ENCODE measurements around the gene ABLIM1. TPM values are rescaled to one million over a fixed set of nuclear protein-coding genes. Genes with fewer than 3 reads are reported as not detected.

ABLIM1 gene
- total RNA-seq, 1 experiment from 2014 or later = 34.0 TPM

- Histone ChIP-seq H3K4me1 (ENCODE audit: insufficient read depth, low read length, poor library complexity, severe bottlenecking) (peaks cover 24% of the 10 kb centered on the region), H3K27me3 (replicated peaks; ENCODE audit: insufficient read depth, low read depth, low read length, poor library complexity) (no peaks in the 10 kb centered on the region), H3K9me3 (ENCODE audit: low read depth, low read length, poor library complexity, severe bottlenecking) (no peaks in the 10 kb centered on the region), H3K27ac (ENCODE audit: low read depth, low read length, poor library complexity, severe bottlenecking) (no peak overlapping the region), H3K36me3 (ENCODE audit: insufficient read depth, low read length, poor library complexity, severe bottlenecking) (no peaks in the 10 kb centered on the region), H3K4me3 (ENCODE audit: low read depth, low read length, poor library complexity, severe bottlenecking) (no peak overlapping the region)
- intact Hi-C loops (cut with micrococcal nuclease; ENCODE audit: unreplicated experiment) = no loop called here
- no TSS peak for BruUV-seq (replicated peaks)
- TF ChIP-seq, protein P1, sequence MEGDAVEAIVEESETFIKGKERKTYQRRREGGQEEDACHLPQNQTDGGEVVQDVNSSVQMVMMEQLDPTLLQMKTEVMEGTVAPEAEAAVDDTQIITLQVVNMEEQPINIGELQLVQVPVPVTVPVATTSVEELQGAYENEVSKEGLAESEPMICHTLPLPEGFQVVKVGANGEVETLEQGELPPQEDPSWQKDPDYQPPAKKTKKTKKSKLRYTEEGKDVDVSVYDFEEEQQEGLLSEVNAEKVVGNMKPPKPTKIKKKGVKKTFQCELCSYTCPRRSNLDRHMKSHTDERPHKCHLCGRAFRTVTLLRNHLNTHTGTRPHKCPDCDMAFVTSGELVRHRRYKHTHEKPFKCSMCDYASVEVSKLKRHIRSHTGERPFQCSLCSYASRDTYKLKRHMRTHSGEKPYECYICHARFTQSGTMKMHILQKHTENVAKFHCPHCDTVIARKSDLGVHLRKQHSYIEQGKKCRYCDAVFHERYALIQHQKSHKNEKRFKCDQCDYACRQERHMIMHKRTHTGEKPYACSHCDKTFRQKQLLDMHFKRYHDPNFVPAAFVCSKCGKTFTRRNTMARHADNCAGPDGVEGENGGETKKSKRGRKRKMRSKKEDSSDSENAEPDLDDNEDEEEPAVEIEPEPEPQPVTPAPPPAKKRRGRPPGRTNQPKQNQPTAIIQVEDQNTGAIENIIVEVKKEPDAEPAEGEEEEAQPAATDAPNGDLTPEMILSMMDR (conservative IDR thresholded peaks at IDR 0.05; ENCODE audit: low read depth, low read length) = no peak
- TF ChIP-seq EZH2 (IDR thresholded peaks at IDR 0.05; ENCODE audit: borderline replicate concordance, low read depth, low read length, poor library complexity, severe bottlenecking) = no peak
- DNase-seq (ENCODE audit: low spot score) = no peak
- ChIA-PET POLR2A (ENCODE audit: low non-redundant PET) (interaction anchor here (0.6 kb wide), 2 partner anchors 161 to 207 kb away, joined by 3 to 4 read pairs; no protein-coding TSS in a partner anchor), CTCF (no interaction called here)
Observed at GRCh38 chr10:114678820-114679219, 20.7 kb upstream of the ABLIM1 start.

- Histone ChIP-seq H3K9me3 (ENCODE audit: low read depth, low read length, poor library complexity, severe bottlenecking) (no peaks in the 10 kb centered on the region), H3K4me3 (ENCODE audit: low read depth, low read length, poor library complexity, severe bottlenecking) (no peak overlapping the region), H3K27me3 (replicated peaks; ENCODE audit: insufficient read depth, low read depth, low read length, poor library complexity) (no peaks in the 10 kb centered on the region), H3K27ac (ENCODE audit: low read depth, low read length, poor library complexity, severe bottlenecking) (no peak overlapping the region), H3K36me3 (ENCODE audit: insufficient read depth, low read length, poor library complexity, severe bottlenecking) (no peaks in the 10 kb centered on the region), H3K4me1 (ENCODE audit: insufficient read depth, low read length, poor library complexity, severe bottlenecking) (peaks cover 20% of the 10 kb centered on the region)
- no peak for TF ChIP-seq EZH2 (IDR thresholded peaks at IDR 0.05; ENCODE audit: borderline replicate concordance, low read depth, low read length, poor library complexity, severe bottlenecking)
- TF ChIP-seq, protein P1 (conservative IDR thresholded peaks at IDR 0.05; ENCODE audit: low read depth, low read length) = no peak
- intact Hi-C loops (cut with micrococcal nuclease; ENCODE audit: unreplicated experiment) = no loop called here
- DNase-seq (ENCODE audit: low spot score) = no peak
- CTCF ChIA-PET = no interaction called here
- no TSS peak for BruUV-seq (replicated peaks)
- POLR2A ChIA-PET (ENCODE audit: low non-redundant PET) = interaction anchor here (0.6 kb wide), 1 partner anchor 161 kb away, joined by 3 read pairs; no protein-coding TSS in a partner anchor
Observed at GRCh38 chr10:114678336-114678735, 20.3 kb upstream of the ABLIM1 start.

- TF ChIP-seq, protein P1 (conservative IDR thresholded peaks at IDR 0.05; ENCODE audit: low read depth, low read length) = no peak
- no peak for TF ChIP-seq EZH2 (IDR thresholded peaks at IDR 0.05; ENCODE audit: borderline replicate concordance, low read depth, low read length, poor library complexity, severe bottlenecking)
- no TSS peak for BruUV-seq (replicated peaks)
- Histone ChIP-seq H3K4me1 (ENCODE audit: insufficient read depth, low read length, poor library complexity, severe bottlenecking) (no peaks in the 10 kb centered on the region), H3K27me3 (replicated peaks; ENCODE audit: insufficient read depth, low read depth, low read length, poor library complexity) (no peaks in the 10 kb centered on the region), H3K9me3 (ENCODE audit: low read depth, low read length, poor library complexity, severe bottlenecking) (no peaks in the 10 kb centered on the region), H3K4me3 (ENCODE audit: low read depth, low read length, poor library complexity, severe bottlenecking) (no peak overlapping the region), H3K27ac (ENCODE audit: low read depth, low read length, poor library complexity, severe bottlenecking) (no peak overlapping the region), H3K36me3 (ENCODE audit: insufficient read depth, low read length, poor library complexity, severe bottlenecking) (no peaks in the 10 kb centered on the region)
- CTCF ChIA-PET = no interaction called here
- DNase-seq (ENCODE audit: low spot score) = no peak
- POLR2A ChIA-PET (ENCODE audit: low non-redundant PET) = no interaction called here
- intact Hi-C loops (cut with micrococcal nuclease; ENCODE audit: unreplicated experiment) = no loop called here
Observed at GRCh38 chr10:114674346-114674745, 16.3 kb upstream of the ABLIM1 start.
